OCI-LY1 (cell line): Measurements from ENCODE around the gene PDXDC1.
"Not testable (repeated sequence)": the region's sequence is repeated elsewhere in the genome, so short reads cannot be mapped to it uniquely, and the experiment has no call there.

Source experiments
- H2AFZ ChIP-seq: fragments of 200-600 bp; sonication (generic), shearing (Covaris generic); 2 replicates; pipeline ENCODE4 v1.6.0; 2014; ENCODE audit warnings: antibody characterized with exemption, mild to moderate bottlenecking, low read length
- H3F3A ChIP-seq: fragments of 200-600 bp; sonication (generic), shearing (Covaris generic); 2 replicates; pipeline ENCODE4 v1.6.0; 2014; ENCODE audit warnings: mild to moderate bottlenecking, antibody characterized with exemption, low read length, moderate library complexity; ENCODE audit not compliant: insufficient read depth
- H3K27ac ChIP-seq: fragments of 200-600 bp; sonication (generic); 2 replicates; pipeline ENCODE4 v1.5.1; 2014; ENCODE audit warnings: low read length, mixed run types, mild to moderate bottlenecking, low read depth; ENCODE audit not compliant: poor library complexity, severe bottlenecking
- H3K27me3 ChIP-seq: fragments of 200-600 bp; sonication (generic); 2 replicates; pipeline ENCODE4 v1.6.0; 2014; ENCODE audit warnings: antibody characterized with exemption, mild to moderate bottlenecking, low read length, moderate library complexity; ENCODE audit not compliant: insufficient read depth
- H3K36me3 ChIP-seq: fragments of 200-600 bp; sonication (generic); 2 replicates; pipeline ENCODE4 v1.6.1; 2014; ENCODE audit warnings: mild to moderate bottlenecking, antibody characterized with exemption, low read length, moderate library complexity, mixed read lengths; ENCODE audit not compliant: insufficient read depth
- H3K4me1 ChIP-seq: fragments of 200-600 bp; sonication (generic); 2 replicates; pipeline ENCODE4 v1.5.1; 2014; ENCODE audit warnings: mild to moderate bottlenecking, low read length, moderate library complexity; ENCODE audit not compliant: insufficient read depth, severe bottlenecking
- H3K4me2 ChIP-seq: fragments of 200-600 bp; sonication (generic), shearing (Covaris generic); 2 replicates; pipeline ENCODE4 v1.6.1; 2014; ENCODE audit warnings: low read length
- H3K4me3 ChIP-seq: fragments of 200-600 bp; sonication (generic); 2 replicates; pipeline ENCODE4 v1.5.1; 2014; ENCODE audit warnings: low read length, low read depth, mild to moderate bottlenecking, mixed read lengths; ENCODE audit not compliant: poor library complexity, severe bottlenecking
- H3K79me2 ChIP-seq: fragments of 200-600 bp; shearing (Covaris generic); 2 replicates; pipeline ENCODE4 v1.6.1; 2016; ENCODE audit warnings: mixed run types, low read length, mixed read lengths; ENCODE audit not compliant: insufficient read depth
- H3K9ac ChIP-seq: fragments of 200-600 bp; sonication (generic), shearing (Covaris generic); 2 replicates; pipeline ENCODE4 v1.6.1; 2014; ENCODE audit warnings: mild to moderate bottlenecking, low read length, mixed read lengths
- H3K9me2 ChIP-seq: fragments of 200-600 bp; sonication (generic), shearing (Covaris generic); 2 replicates; pipeline ENCODE4 v1.6.1; 2014; ENCODE audit warnings: low read depth, mild to moderate bottlenecking, low read length, mixed read lengths
- H3K9me3 ChIP-seq: fragments of 200-600 bp; shearing (Covaris generic); 2 replicates; pipeline ENCODE4 v1.6.1; 2014; ENCODE audit warnings: low read length, mixed read lengths
- H4K20me1 ChIP-seq: fragments of 200-600 bp; sonication (generic), shearing (Covaris generic); 2 replicates; pipeline ENCODE4 v1.6.0; 2016; ENCODE audit warnings: mild to moderate bottlenecking, low read length; ENCODE audit not compliant: insufficient read depth

PDXDC1 gene

DNA sequence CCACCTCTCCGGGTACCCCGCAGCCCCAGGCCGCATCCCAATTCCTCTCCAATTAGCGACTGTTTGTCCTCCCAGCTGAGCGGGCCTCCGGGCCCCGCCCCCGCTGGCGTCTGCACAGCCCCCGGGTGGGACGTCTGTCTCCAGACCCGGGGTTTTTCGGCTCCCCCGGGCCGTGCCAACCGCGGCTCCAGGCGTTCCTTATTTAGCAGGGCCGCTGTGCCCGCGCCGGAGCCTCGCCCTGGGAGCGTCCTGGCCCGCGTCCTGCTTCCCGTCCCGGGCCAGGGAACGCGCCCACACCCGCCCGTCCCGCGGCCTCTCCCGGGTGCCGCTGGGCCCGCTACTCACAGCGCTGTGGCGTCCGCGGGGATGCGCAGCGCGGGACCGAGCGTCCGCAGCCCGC is 179.2 kb downstream of the PDXDC1 start:
- H3K4me2 ChIP-seq: peak overlapping the region; percentile 53; the same call in 1 of the 2 replicates
- H3K9ac ChIP-seq: peak overlapping the region; percentile 48; the same call in 1 of the 2 replicates
- H4K20me1 ChIP-seq, H3F3A ChIP-seq, H3K27me3 ChIP-seq, H3K27ac ChIP-seq, H3K9me3 ChIP-seq, H2AFZ ChIP-seq, H3K9me2 ChIP-seq, H3K79me2 ChIP-seq, H3K4me1 ChIP-seq, H3K36me3 ChIP-seq: not testable (repeated sequence)
- peak overlapping the region; percentile 62 for H3K4me3 ChIP-seq

DNA sequence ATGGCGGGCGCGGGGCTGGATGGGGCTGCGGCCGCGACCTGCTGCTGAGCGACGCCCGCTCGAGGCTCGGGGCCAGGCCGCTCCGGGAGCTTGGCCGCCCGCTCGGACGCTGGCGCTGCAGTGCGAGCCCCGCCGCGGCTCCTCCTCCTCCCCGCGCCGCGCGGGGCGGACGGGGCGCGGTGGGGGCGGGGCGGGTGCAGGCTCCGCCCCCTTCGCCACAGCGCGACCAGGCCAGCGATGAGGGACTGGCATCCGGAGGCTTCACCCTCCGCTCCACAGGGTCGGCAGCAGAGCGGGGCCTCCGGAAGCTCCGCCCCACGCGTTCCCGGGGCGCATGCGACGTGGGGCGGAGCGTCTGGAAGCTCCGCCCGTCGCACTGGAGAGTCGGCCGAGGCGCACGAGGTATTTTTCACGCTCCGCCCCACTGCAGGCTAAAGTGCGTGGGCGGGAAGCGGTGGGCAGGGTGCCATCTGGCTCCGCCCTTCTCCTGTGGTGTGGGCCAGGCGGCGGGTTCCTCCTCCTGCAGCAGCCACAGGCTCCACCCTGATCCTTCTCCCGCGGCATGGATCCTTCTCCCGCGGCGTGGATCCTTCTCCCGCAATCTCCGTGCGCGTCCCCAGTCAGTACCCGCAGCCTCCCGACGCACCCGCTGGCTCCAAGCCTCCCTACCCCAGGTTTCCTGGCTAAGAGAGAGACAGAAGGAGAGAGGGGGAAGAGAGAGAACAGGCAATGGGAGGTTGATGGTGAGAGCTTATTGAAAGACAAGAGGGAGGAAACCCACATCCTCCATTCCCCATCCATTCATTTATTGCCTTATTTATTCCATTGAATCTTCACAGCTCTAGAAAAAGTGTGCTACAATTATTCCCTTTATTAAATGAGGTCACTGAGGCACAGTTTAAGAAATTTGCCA is 180.1 kb downstream of the PDXDC1 start:
- not testable (repeated sequence) for H3K36me3 ChIP-seq, H3F3A ChIP-seq, H3K9me3 ChIP-seq, H4K20me1 ChIP-seq, H3K27ac ChIP-seq, H3K4me1 ChIP-seq, H3K79me2 ChIP-seq, H3K9me2 ChIP-seq, H3K27me3 ChIP-seq, H2AFZ ChIP-seq
- Histone ChIP-seq H3K4me3 (peak overlapping the region; percentile 54), H3K4me2 (peak overlapping the region; percentile 58; the same call in 1 of the 2 replicates), H3K9ac (peak overlapping the region; percentile 35; the same call in 1 of the 2 replicates)

DNA sequence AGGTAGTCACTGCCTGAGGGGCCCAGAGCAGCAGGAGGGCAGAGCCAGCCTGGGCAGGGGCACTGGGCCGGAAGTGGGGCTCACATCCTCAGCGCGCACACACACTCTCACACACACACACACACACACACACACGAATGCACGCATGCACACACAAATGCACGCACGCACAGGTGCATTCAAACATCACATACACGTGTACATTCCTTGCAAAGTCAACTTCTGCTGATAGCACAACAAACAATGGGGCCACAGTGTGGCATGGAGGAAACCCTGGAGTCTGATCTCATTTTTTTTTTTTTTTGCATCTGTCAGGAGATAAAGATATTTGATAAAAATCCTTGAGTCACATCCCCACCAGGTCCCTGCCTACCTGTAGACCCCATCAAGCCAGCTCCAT is 182.8 kb downstream of the PDXDC1 start:
- H3K4me3 ChIP-seq, H3K27ac ChIP-seq, H2AFZ ChIP-seq, H3K27me3 ChIP-seq, H3K9me3 ChIP-seq, H3K36me3 ChIP-seq, H3K4me1 ChIP-seq, H3K9me2 ChIP-seq, H3K9ac ChIP-seq, H4K20me1 ChIP-seq, H3F3A ChIP-seq, H3K4me2 ChIP-seq, H3K79me2 ChIP-seq: not testable (repeated sequence)

DNA sequence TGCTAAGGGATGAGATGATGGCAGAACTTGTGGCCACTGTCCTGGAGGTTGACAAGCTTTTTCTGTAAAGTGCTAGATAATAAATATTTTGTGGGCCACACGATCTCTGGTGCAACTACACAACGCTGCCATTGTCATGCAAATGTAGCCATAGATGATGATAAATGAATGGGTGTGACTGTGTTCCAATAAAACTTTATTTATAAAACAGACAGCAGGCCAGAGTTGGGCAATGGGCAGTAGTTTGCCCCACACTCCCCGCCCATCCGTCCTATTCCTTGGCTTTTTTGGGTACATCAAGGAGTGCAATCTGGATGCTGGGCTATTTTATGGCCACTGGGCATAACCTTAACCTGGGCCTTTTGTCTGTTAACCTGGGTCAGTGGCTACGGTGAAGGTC is 184.8 kb downstream of the PDXDC1 start:
- not testable (repeated sequence) for H2AFZ ChIP-seq, H3K79me2 ChIP-seq, H3K4me1 ChIP-seq, H3K9me2 ChIP-seq, H3K36me3 ChIP-seq, H3K27me3 ChIP-seq, H3K9ac ChIP-seq, H4K20me1 ChIP-seq, H3F3A ChIP-seq, H3K27ac ChIP-seq, H3K9me3 ChIP-seq, H3K4me3 ChIP-seq, H3K4me2 ChIP-seq

DNA sequence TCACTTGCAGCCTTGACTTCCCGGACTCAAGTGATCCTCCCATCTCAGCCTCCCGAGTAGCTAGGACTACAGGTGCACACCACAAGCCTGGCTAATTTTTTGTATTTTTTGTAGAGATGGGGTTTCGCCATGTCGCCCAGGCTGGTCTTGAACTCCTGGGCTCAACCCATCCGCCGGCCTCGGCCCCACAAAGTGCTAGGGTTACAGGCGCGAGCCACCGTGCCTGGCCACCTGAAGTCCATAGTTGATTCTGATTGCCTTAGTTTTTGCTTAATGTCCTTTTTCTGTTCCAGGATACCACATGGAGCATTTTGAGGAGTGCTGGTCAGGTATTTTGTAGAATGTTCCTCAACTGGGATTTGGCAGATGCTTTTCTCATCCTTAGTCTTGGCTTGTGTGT is 185.7 kb downstream of the PDXDC1 start:
- H3K27me3 ChIP-seq, H3K9me2 ChIP-seq, H3F3A ChIP-seq, H3K79me2 ChIP-seq, H3K9ac ChIP-seq, H4K20me1 ChIP-seq, H3K27ac ChIP-seq, H3K4me2 ChIP-seq, H3K36me3 ChIP-seq, H3K4me1 ChIP-seq, H3K9me3 ChIP-seq, H3K4me3 ChIP-seq, H2AFZ ChIP-seq: not testable (repeated sequence)

DNA sequence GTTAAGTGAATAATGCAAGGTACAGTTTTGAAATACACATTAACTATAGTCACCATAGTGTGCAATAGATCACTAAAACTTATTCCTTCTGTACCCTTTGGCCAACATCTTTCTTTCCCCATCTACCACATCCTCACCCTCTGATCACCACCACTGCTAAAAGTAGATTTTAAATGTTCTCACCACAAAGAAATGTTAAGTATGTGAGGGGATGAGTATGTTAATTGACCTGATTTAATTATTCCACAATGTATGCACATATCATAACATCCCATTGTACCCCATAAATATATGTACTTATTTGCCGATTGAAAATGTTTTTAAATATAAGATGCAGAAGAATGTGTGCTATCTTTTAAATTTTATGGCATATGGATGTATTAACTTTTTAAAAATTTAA is 188.2 kb downstream of the PDXDC1 start:
- H3K9ac ChIP-seq, H3K27ac ChIP-seq, H3K36me3 ChIP-seq, H2AFZ ChIP-seq, H3K4me1 ChIP-seq, H3K4me2 ChIP-seq, H4K20me1 ChIP-seq, H3F3A ChIP-seq, H3K4me3 ChIP-seq, H3K27me3 ChIP-seq, H3K79me2 ChIP-seq, H3K9me2 ChIP-seq, H3K9me3 ChIP-seq: not testable (repeated sequence)

DNA sequence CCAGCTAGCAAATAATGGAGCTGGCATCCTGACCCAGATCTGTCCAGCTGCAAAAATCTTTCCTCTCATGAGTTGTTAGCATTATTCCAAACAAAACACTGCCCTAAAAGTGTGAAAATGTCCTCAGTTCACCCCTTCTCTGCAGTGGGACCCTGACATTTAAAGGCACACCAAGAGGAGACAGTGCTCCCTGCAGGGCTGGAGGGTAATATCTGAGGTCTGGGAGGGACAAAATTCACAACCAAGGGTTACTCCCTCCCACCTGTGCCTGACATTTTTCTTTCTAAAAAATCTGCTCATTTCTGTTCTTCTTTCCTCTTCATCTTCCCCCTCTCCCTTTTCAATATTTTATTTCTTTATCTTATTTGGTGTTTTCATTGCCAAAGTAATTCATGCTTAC is 191.4 kb downstream of the PDXDC1 start:
- not testable (repeated sequence) for H3F3A ChIP-seq, H3K9me3 ChIP-seq, H3K27ac ChIP-seq, H3K9ac ChIP-seq, H2AFZ ChIP-seq, H3K4me2 ChIP-seq, H3K36me3 ChIP-seq, H3K79me2 ChIP-seq, H3K9me2 ChIP-seq, H4K20me1 ChIP-seq, H3K4me1 ChIP-seq, H3K4me3 ChIP-seq, H3K27me3 ChIP-seq
